Aorta (tissue), 5 donors: ENCODE measurements around the gene SIDT2. TPM values are rescaled to one million over a fixed set of nuclear protein-coding genes. Genes with fewer than 3 reads are reported as not detected.

ENCODE experiments used
- ATAC-seq: fragments of 200-7000 bp; cut with Tn5 transposase; one replicate; pipeline ENCODE4 v1.9.1; 2022; ENCODE audit warnings: moderate library complexity; ENCODE audit not compliant: low FRiP score
- DNase-seq, 2 donors: peaks; one replicate each; pipeline ENCODE4 v3.0.0-alpha.2; 2020
- H3K27ac ChIP-seq, 2 donors: one replicate each; pipeline ENCODE4 v1.5.1; 2013; ENCODE audit warnings: low read length in 2 of 2, mild to moderate bottlenecking in 2 of 2, moderate library complexity in 2 of 2, control low read depth in 1 of 2, inconsistent platforms in 1 of 2, low read depth in 1 of 2
- H3K27me3 ChIP-seq, 2 donors: one replicate each; pipeline ENCODE4 v1.6.1; 2013; ENCODE audit warnings: control low read depth in 1 of 2, low read length in 1 of 2, mild to moderate bottlenecking in 1 of 2, moderate library complexity in 1 of 2; ENCODE audit not compliant: insufficient read depth in 2 of 2, control insufficient read depth in 1 of 2
- H3K36me3 ChIP-seq, 2 donors: one replicate each; pipeline ENCODE4 v1.6.1; 2013; ENCODE audit warnings: control low read depth in 1 of 2, low read length in 1 of 2, mild to moderate bottlenecking in 1 of 2; ENCODE audit not compliant: insufficient read depth in 2 of 2, control insufficient read depth in 1 of 2
- H3K4me1 ChIP-seq, 2 donors: one replicate each; pipeline ENCODE4 v1.6.1; 2013; ENCODE audit warnings: low read length in 2 of 2, control low read depth in 1 of 2, mild to moderate bottlenecking in 1 of 2, moderate library complexity in 1 of 2; ENCODE audit not compliant: insufficient read depth in 2 of 2, control insufficient read depth in 1 of 2
- H3K4me3 ChIP-seq, 2 donors: one replicate each; pipeline ENCODE4 v1.5.1; 2013; ENCODE audit warnings: low read length in 2 of 2, control low read depth in 1 of 2, mild to moderate bottlenecking in 1 of 2
- H3K9me3 ChIP-seq: one replicate; pipeline ENCODE4 v1.6.1; 2013; ENCODE audit warnings: mild to moderate bottlenecking, low read length; ENCODE audit not compliant: control insufficient read depth
- WGBS, 2 donors: extraction: QIAGEN DNeasy Blood & Tissue Kit; methylation state at CpG; one replicate each; pipeline ENCODE4 v1.1.7; 2013; 5-methylcytosine and 5-hydroxymethylcytosine counted together
- intact Hi-C, 2 donors: fragments of 100-400 bp; cut with DNase I; formaldehyde crosslinking; loops; one replicate each; pipeline versions ENCODE4 v1.14.2 to v1.15.0; 2022
- polyA plus RNA-seq, 2 donors: library from polyadenylated mRNA; stranded (reverse); fragments of 200-250 nt; gene quantifications; one replicate each; pipeline ENCODE4 v1.2.3, GENCODE V29; 2013
- total RNA-seq, 2 donors: library from RNA; stranded (reverse); fragmentation: NEBNext Ultra II Directional; extraction: Animal tissue kit (Norgen Biotek cat#: 25700); gene quantifications; one replicate each; pipeline ENCODE4 v1.2.1, GENCODE V29; 2021
- donor health status: healthy with polysubstance abuse.
- donor health status: Bipolar disorder and iron deficiency.
- donor health status: DM: no; HTN: no; CAD: no.
- donor health status: DM: no; HTN: no; CAD: no.
- donor health status: DM: yes; HTN: yes; CAD: no.

SIDT2 gene
- total and polyA plus RNA-seq, 4 donors = 10.4 to 81.3 (median 57.0) TPM

DNA sequence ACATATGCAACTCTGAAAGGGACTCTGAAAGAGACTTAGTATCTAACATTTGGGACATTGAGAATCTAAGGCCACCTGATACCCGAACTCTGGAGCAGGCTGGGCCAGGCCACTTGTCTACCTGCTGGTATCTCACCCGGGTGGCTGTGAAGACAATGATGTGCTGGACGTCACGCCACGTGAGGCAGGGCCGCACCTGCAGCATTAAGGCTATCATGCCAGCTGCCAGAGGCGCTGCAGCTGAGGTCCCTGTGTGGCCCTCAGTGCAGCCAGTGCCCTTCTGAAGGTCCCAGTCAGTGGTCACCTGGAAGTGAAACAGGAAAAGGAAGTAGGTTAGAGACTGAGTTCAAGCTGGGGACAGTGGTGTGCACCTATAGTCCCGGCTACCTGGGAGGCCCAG lies 40.9 kb downstream of the SIDT2 start:
- ATAC-seq (no peak), DNase-seq (peak in 1 of 2 donors; percentile 66)
- H3K9me3 ChIP-seq = no peaks in the 10 kb centered on the region
- no peak overlapping the region for H3K4me3 ChIP-seq
- peak overlapping the region; percentile 92 to 100 for H3K27ac ChIP-seq
- intact Hi-C loops = loop anchor here in 1 of 2 donors (2.0 kb wide), 1 partner anchor 21 kb away; the partner anchor contains the start of gene TAGLN
- H3K4me1 ChIP-seq = peaks cover 4 to 16% of the 10 kb centered on the region in 2 donors
- 84 to 85% methylated on average over 8 of the region's 8 CpGs for WGBS, 2 donors
- H3K27me3 ChIP-seq = no peaks in the 10 kb centered on the region
- H3K36me3 ChIP-seq = no peaks in the 10 kb centered on the region

GRCh38 chr11:117219995-117220394 lies 41.5 kb downstream of the SIDT2 start:
- no peak for ATAC-seq
- peak overlapping the region; percentile 92 to 100 for H3K27ac ChIP-seq
- DNase-seq = no peak
- H3K9me3 ChIP-seq = no peaks in the 10 kb centered on the region
- H3K4me1 ChIP-seq = peaks cover 4 to 16% of the 10 kb centered on the region in 2 donors
- intact Hi-C loops = loop anchor here in 1 of 2 donors (2.0 kb wide), 1 partner anchor 21 kb away; the partner anchor contains the start of gene TAGLN
- H3K36me3 ChIP-seq = no peaks in the 10 kb centered on the region
- no peaks in the 10 kb centered on the region for H3K27me3 ChIP-seq
- 44 to 58% methylated on average over 4 of the region's 4 CpGs for WGBS, 2 donors
- H3K4me3 ChIP-seq = no peak overlapping the region

DNA sequence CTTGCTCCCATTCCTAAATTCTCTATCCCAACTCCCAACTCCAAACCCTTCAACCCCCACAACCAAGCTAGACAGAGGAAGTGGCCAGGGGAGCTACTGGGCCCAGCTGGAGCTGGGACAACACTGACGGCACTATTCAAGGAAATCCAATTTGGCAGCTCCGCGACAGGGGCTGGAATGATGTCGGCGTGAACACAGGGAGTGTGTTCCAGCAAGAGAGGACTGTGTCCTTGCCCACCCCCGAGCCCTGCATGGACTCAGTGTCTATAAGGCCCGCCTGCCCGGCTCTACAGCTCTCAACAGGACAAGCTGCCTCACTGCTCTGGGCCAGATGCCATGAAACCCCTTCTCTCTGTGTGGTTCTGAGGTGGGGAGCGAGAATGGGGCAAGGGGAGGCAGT lies 42.0 kb downstream of the SIDT2 start:
- peak overlapping the region; percentile 92 to 100 for H3K27ac ChIP-seq
- peak; percentile 81 for ATAC-seq
- H3K36me3 ChIP-seq = no peaks in the 10 kb centered on the region
- peaks cover 4 to 16% of the 10 kb centered on the region in 2 donors for H3K4me1 ChIP-seq
- no peaks in the 10 kb centered on the region for H3K9me3 ChIP-seq
- no peak overlapping the region for H3K4me3 ChIP-seq
- 0 to 8% methylated on average over 9 of the region's 9 CpGs for WGBS, 2 donors
- H3K27me3 ChIP-seq = no peaks in the 10 kb centered on the region
- intact Hi-C loops = no loop called here
- peak; percentile 89 to 91 for DNase-seq

DNA sequence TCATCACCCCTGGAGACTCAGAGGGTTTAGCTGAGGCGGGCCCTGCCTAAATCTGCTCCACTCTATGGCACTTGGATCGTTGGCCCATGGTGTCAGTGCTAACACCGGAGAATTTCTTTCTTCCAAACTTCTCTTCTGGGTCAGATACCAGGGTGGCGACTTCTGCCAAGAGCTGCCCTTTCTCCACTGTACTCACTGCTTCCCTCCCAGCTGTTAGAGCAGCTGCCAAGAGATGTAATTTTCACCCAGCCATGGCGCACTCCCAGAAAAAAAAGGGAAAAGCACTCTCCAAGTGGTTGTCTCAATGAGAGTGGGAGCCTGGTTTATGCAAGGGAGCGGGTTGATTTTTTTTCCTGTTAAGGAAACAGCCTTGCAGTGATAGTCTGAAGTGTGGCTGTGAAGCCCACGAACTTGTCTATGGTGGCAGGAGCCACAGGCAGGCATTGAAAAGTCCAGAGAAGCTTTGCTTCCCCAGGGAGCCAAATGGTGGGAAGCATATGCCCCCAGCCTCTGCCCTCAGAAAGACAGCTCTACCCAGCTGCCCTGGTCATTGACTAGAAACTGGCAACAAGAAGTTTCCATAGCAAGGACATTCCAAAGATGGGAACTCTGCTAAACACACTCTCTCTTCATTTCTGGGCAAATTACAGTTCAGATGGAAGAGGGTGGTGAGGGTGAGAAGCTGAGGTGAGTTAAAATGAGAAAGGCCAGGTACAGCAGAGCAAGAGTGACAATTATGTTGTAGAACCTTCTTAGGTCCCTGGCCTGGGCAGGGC lies 42.6 kb downstream of the SIDT2 start:
- WGBS, 2 donors = 3 to 4% methylated on average over 7 of the region's 7 CpGs
- ATAC-seq (peak; percentile 22), DNase-seq (peak; percentile 58 to 72)
- Histone ChIP-seq H3K4me1 (peaks cover 2 to 11% of the 10 kb centered on the region in 2 donors), H3K36me3 (no peaks in the 10 kb centered on the region), H3K9me3 (no peaks in the 10 kb centered on the region), H3K4me3 (no peak overlapping the region), H3K27ac (peak overlapping the region; percentile 92 to 100), H3K27me3 (no peaks in the 10 kb centered on the region)
- intact Hi-C loops = loop anchor here in 1 of 2 donors (1.0 kb wide), 1 partner anchor 22 kb away; the partner anchor contains the start of gene TAGLN

DNA sequence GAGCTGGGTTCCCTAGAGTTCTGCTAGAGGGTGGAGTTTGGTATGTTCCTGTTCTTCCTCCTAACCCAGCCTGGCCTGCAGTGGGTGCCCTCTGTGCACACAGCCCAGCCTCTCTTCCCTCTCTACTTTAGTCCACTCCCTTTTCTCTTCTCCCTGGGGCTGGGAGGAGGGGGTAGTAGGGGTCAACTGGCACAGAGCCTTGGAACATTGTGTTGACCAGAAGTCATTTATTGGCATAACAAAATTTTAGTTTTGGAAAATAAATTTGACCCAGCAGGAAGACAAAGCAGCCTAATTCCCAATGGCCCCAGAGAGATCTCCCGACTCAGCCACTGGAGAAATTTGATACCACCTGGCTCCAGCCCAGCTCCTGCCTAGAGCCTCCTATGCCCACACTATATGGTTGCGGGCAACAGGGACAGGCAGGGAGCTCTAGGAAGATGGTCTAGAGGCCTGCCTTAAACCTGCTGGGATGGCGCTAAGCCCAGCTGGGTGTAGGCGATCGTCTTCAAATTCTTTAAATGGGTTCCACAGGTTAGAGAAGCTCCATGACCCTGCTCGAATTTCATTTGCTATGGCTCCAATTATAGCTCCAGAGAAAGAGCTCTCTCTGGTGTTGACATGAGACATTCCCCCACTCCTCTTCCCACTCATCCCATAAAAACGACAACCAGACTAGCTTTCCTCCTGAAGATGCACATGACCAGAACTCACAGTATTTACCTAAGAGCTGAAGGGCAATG lies 43.4 kb downstream of the SIDT2 start:
- ATAC-seq (peak; percentile 76), DNase-seq (peak; percentile 83 to 88)
- WGBS, 2 donors = 44 to 45% methylated on average over 7 of the region's 7 CpGs
- peaks cover 2 to 11% of the 10 kb centered on the region in 2 donors for H3K4me1 ChIP-seq
- H3K27me3 ChIP-seq = no peaks in the 10 kb centered on the region
- H3K9me3 ChIP-seq = no peaks in the 10 kb centered on the region
- peak overlapping the region; percentile 92 to 100 for H3K27ac ChIP-seq
- H3K36me3 ChIP-seq = peaks cover 0 to 1% of the 10 kb centered on the region in 2 donors
- intact Hi-C loops = loop anchor here in 1 of 2 donors (1.0 kb wide), 1 partner anchor 23 kb away; the partner anchor contains the start of gene TAGLN
- H3K4me3 ChIP-seq = no peak overlapping the region

DNA sequence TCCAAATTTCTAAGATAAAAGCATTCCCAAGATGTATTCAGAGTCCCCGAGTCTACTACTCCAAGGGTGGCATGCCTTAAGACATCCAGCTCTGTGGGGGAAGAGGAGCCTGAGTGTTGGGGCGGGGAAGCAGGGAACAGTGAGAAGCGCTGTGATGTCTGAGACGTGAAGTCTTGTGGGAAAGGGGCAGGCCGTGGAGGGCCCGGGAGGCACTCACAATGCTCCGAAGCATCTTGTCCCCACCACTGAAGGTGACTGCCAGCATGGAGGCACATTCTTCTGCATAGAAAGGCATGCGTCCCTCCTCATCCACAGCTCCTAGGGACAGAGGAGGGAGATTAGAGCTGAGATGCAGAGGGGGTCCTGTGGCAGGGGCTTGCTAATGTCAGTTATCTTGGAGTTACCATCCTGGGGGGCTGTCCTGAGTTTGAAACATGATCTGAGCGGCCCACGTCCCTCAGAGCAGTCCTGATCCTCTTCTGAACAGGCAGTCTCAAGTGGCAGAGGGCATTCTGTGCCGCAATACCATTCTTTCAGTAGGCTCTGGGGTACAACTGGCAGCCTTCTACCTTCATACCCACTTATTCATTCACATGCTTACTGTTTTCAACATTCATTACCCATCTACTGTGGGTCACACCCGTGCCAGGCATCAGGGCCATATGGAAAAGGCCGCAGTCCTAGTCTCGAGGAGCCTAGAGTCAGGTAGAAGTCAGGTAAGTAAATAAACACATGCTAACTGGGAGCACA lies 44.6 kb downstream of the SIDT2 start:
- peak in 1 of 2 donors; percentile 59 for DNase-seq
- intact Hi-C loops = no loop called here
- H3K4me1 ChIP-seq = peaks cover 2 to 11% of the 10 kb centered on the region in 2 donors

DNA sequence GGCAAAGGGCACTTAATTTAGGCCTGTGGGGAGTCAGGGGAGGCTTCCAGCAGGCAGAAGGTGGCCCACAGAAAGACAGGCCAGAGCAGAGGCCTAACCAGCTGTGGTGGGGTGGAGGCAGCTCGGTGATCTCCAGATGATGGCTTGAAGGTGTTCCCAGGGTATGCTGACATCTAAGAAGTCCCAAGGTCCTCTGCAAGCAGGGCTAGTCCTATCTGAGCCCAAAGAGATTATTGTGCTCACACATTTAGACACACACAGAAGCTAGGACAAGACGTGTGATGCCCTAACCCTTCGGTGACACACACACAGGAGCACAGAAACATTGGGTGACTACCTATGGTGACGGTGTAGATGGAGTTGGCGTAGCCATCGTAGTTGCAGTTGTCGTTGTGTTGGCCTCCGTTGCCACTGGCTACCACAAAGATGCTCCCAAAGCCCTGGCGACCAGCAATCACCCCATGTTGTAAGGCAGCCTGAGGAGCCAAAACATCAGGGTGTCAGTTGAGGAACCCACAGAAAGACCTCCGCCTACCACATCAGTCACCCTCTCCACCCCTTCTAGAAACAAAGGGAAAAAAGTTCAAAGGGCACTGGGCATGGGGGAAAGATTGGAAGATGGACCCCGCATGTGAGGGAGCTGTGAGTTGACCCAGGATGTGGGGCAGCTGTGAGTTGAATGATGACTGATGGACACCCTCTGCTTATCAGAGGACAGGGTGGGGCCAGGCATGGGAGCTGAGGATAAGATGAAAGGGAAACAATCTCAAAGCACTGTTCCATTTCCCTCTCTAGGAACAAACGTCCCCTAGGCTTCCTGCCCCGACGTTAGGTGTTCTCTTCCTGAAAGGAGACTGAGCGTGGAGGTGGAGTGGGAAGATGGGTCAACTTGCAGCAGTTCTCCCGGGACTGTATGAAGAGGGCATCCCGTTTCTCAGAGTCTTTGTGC lies 45.5 kb downstream of the SIDT2 start:
- Histone ChIP-seq H3K36me3 (peaks cover 0 to 5% of the 10 kb centered on the region in 2 donors), H3K27me3 (no peaks in the 10 kb centered on the region), H3K4me3 (no peak overlapping the region), H3K27ac (no peak overlapping the region), H3K9me3 (no peaks in the 10 kb centered on the region), H3K4me1 (peaks cover 2 to 4% of the 10 kb centered on the region in 2 donors)
- intact Hi-C loops = no loop called here
- ATAC-seq (no peak), DNase-seq (peak in 1 of 2 donors; percentile 39)
- 82 to 86% methylated on average over 17 of the region's 17 CpGs for WGBS, 2 donors

More for the DNA sequence above, 44.6 kb downstream of the SIDT2 start:
- no peaks in the 10 kb centered on the region for H3K9me3 ChIP-seq
- no peak for ATAC-seq
- H3K27me3 ChIP-seq = no peaks in the 10 kb centered on the region
- H3K27ac ChIP-seq = peak overlapping the region in 1 of 2 donors; percentile 23
- H3K4me3 ChIP-seq = no peak overlapping the region
- peaks cover 0 to 5% of the 10 kb centered on the region in 2 donors for H3K36me3 ChIP-seq
- WGBS, 2 donors = 91% methylated on average over 14 of the region's 14 CpGs
